SH-SY5Y (cell line): ENCODE results near the gene TRIM66.

ENCODE experiments used
- GATA2 ChIP-seq: IDR thresholded peaks from 2 replicates; pipeline ENCODE4 v1.6.1; 2011; ENCODE audit warnings: mild to moderate bottlenecking, low read depth, low read length
- GATA3 ChIP-seq: IDR thresholded peaks from 2 replicates; pipeline ENCODE4 v1.6.1; 2011; ENCODE audit warnings: low read depth, mild to moderate bottlenecking, low read length, moderate library complexity

DNA sequence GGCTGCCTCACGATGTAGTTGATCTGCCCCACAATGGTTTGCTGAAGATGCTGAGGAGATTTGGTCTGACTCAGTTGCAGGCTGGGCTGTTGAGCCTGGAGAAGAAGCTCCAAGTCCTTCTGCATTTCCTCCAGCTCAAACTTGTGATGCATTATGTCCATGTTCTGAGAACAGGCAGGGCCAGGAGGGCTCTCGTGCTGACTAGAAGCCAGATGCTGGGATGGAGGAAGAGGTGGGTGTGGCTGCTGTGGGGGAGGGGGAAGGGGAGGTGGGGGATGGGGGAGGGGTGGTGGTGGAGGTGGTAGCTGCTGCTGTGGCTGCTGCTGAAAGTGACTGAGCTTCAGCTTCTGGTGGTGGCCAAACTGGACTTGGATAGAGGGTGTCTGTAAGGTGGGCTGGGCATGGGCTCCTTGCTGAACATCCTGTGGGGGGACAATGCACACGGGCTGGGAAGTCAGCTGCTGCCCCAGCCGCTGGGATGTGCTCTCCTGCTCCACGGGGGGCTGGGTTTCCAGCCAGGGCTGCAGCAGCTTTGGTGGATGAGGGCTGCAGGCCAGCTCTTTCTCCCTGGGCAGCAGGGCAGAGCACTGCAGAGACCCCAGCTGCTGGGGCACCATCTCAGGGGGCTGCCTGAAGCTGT, 42.1 kb downstream of the TRIM66 start:
- TF ChIP-seq GATA3 = no peak
- TF ChIP-seq GATA2 = no peak
